Activated T-cell treated with anti-CD3 and anti-CD28 coated beads, Interleukin-2, amount 50 U/mL, for 4 hours (primary cell): Measurements from ENCODE around the gene TEX19. TPM values are rescaled to one million over a fixed set of nuclear protein-coding genes. Genes with fewer than 3 reads are reported as not detected.
A peak's percentile ranks its signal among the peaks of the same experiment; 100 is the strongest.
"Not testable (repeated sequence)": the region's sequence is repeated elsewhere in the genome, so short reads cannot be mapped to it uniquely, and the experiment has no call there.

ENCODE experiments used
- ATAC-seq, 2 donors: fragments of 200-7000 bp; cut with Tn5 transposase; one replicate each; pipeline ENCODE4 v1.10.0; 2021
- DNase-seq: peaks from one replicate; pipeline ENCODE4 v3.0.0-alpha.2; 2020
- H3K27me3 Mint-ChIP-seq: one replicate; pipeline ENCODE4 v1.8.0; 2021; ENCODE audit warnings: low read depth, mixed read lengths
- H3K36me3 Mint-ChIP-seq: one replicate; pipeline ENCODE4 v1.8.0; 2022; ENCODE audit warnings: mixed read lengths; ENCODE audit not compliant: insufficient read depth
- H3K4me1 Mint-ChIP-seq: one replicate; pipeline ENCODE4 v1.8.0; 2021; ENCODE audit warnings: low read depth, mixed read lengths
- H3K4me3 Mint-ChIP-seq: one replicate; pipeline ENCODE4 v1.8.0; 2021; ENCODE audit warnings: mild to moderate bottlenecking, moderate library complexity, mixed read lengths
- H3K9me3 Mint-ChIP-seq: one replicate; pipeline ENCODE4 v1.8.0; 2021; ENCODE audit warnings: mixed read lengths
- total RNA-seq, 3 donors: library from RNA; stranded (reverse); gene quantifications; one replicate each; pipeline ENCODE4 v1.2.1, GENCODE V29; 2021

Gene TEX19
- total RNA-seq, 3 donors from 2014 or later = 0.16 to 0.38 (median 0.25) TPM

- Mint-ChIP-seq H3K9me3 (no peaks in the 10 kb centered on the region), H3K36me3 (no peaks in the 10 kb centered on the region), H3K27me3 (peaks cover 44% of the 10 kb centered on the region), H3K4me1 (peaks cover 21% of the 10 kb centered on the region), H3K4me3 (peak within 1 kb of the TSS; percentile 71)
- ATAC-seq (no peak), DNase-seq (no peak)
These were observed 12.5 kb downstream of the TEX19 start, which contains the start of gene UTS2R for GRCh38 chr17:82371333-82372248. UTS2R (plus strand) TSS chr17:82371765; CDS start chr17:82374325, 2,560 bp downstream.

GRCh38 chr17:82372249-82373071 lies 13.4 kb downstream of the TEX19 start:
- DNase-seq (no peak), ATAC-seq (no peak)
- H3K9me3 Mint-ChIP-seq = no peaks in the 10 kb centered on the region
- H3K36me3 Mint-ChIP-seq = no peaks in the 10 kb centered on the region
- no peak overlapping the region for H3K4me3 Mint-ChIP-seq
- H3K4me1 Mint-ChIP-seq = peaks cover 21% of the 10 kb centered on the region
- H3K27me3 Mint-ChIP-seq = peaks cover 46% of the 10 kb centered on the region

- DNase-seq, H3K4me3 Mint-ChIP-seq, H3K9me3 Mint-ChIP-seq, H3K36me3 Mint-ChIP-seq, ATAC-seq: not testable (repeated sequence)
- peaks cover 21% of the 10 kb centered on the region for H3K4me1 Mint-ChIP-seq
- H3K27me3 Mint-ChIP-seq = peaks cover 46% of the 10 kb centered on the region
These were observed 14.0 kb downstream of the TEX19 start for GRCh38 chr17:82373072-82373452.

GRCh38 chr17:82373731-82374625 lies 14.9 kb downstream of the TEX19 start:
- H3K4me1 Mint-ChIP-seq = peaks cover 21% of the 10 kb centered on the region
- ATAC-seq (no peak), DNase-seq (no peak)
- H3K27me3 Mint-ChIP-seq = peaks cover 51% of the 10 kb centered on the region
- H3K36me3 Mint-ChIP-seq = no peaks in the 10 kb centered on the region
- no peaks in the 10 kb centered on the region for H3K9me3 Mint-ChIP-seq
- no peak overlapping the region for H3K4me3 Mint-ChIP-seq

- H3K4me3 Mint-ChIP-seq = no peak overlapping the region
- no peaks in the 10 kb centered on the region for H3K9me3 Mint-ChIP-seq
- DNase-seq (no peak), ATAC-seq (no peak)
- H3K36me3 Mint-ChIP-seq = no peaks in the 10 kb centered on the region
- H3K27me3 Mint-ChIP-seq = peaks cover 50% of the 10 kb centered on the region
- H3K4me1 Mint-ChIP-seq = peaks cover 21% of the 10 kb centered on the region
These were observed 15.7 kb downstream of the TEX19 start for GRCh38 chr17:82374626-82375331.

- Mint-ChIP-seq H3K4me1 (peaks cover 19% of the 10 kb centered on the region), H3K27me3 (peaks cover 53% of the 10 kb centered on the region), H3K36me3 (no peaks in the 10 kb centered on the region), H3K9me3 (no peaks in the 10 kb centered on the region), H3K4me3 (no peak overlapping the region)
- DNase-seq (no peak), ATAC-seq (no peak)
These were observed 16.5 kb downstream of the TEX19 start for GRCh38 chr17:82375359-82376041.

GRCh38 chr17:82376042-82376730 lies 17.1 kb downstream of the TEX19 start:
- peaks cover 54% of the 10 kb centered on the region for H3K27me3 Mint-ChIP-seq
- ATAC-seq = no peak
- no peaks in the 10 kb centered on the region for H3K36me3 Mint-ChIP-seq
- peaks cover 13% of the 10 kb centered on the region for H3K4me1 Mint-ChIP-seq
- DNase-seq = no peak
- H3K4me3 Mint-ChIP-seq = no peak overlapping the region
- no peaks in the 10 kb centered on the region for H3K9me3 Mint-ChIP-seq

GRCh38 chr17:82377294-82377693 lies 18.2 kb downstream of the TEX19 start:
- H3K9me3 Mint-ChIP-seq, DNase-seq, H3K36me3 Mint-ChIP-seq, ATAC-seq, H3K4me3 Mint-ChIP-seq: not testable (repeated sequence)
- H3K4me1 Mint-ChIP-seq = peaks cover 14% of the 10 kb centered on the region
- peaks cover 59% of the 10 kb centered on the region for H3K27me3 Mint-ChIP-seq

- no peaks in the 10 kb centered on the region for H3K36me3 Mint-ChIP-seq
- no peak for ATAC-seq
These were observed 19.1 kb downstream of the TEX19 start for GRCh38 chr17:82377924-82378740.

GRCh38 chr17:82378741-82379021 lies 19.6 kb downstream of the TEX19 start:
- H3K9me3 Mint-ChIP-seq = no peaks in the 10 kb centered on the region
- H3K4me3 Mint-ChIP-seq = no peak overlapping the region
- ATAC-seq (no peak), DNase-seq (no peak)
- peaks cover 3% of the 10 kb centered on the region for H3K4me1 Mint-ChIP-seq
- peaks cover 51% of the 10 kb centered on the region for H3K27me3 Mint-ChIP-seq
- no peaks in the 10 kb centered on the region for H3K36me3 Mint-ChIP-seq

More at GRCh38 chr17:82377924-82378740, 19.1 kb downstream of the TEX19 start:
- no peak for DNase-seq
- Mint-ChIP-seq H3K27me3 (peaks cover 53% of the 10 kb centered on the region), H3K4me3 (no peak overlapping the region), H3K9me3 (no peaks in the 10 kb centered on the region), H3K4me1 (peaks cover 7% of the 10 kb centered on the region)

- Mint-ChIP-seq H3K4me1 (peaks cover 3% of the 10 kb centered on the region), H3K9me3 (no peaks in the 10 kb centered on the region), H3K4me3 (no peak overlapping the region), H3K36me3 (no peaks in the 10 kb centered on the region), H3K27me3 (peaks cover 49% of the 10 kb centered on the region)
- no peak for DNase-seq
- peak in 1 of 2 donors; percentile 56 for ATAC-seq
These were observed 22.0 kb downstream of the TEX19 start for GRCh38 chr17:82380860-82381702.
